Activated gamma-delta T cell treated with anti-CD3 and anti-CD28 coated beads, Interleukin-2, amount 50 U/mL, for 16 hours (primary cell): Measurements from ENCODE around the gene ADTRP.

Experiments
- DNase-seq: peaks from one replicate; pipeline ENCODE4 v3.0.0-alpha.2; 2020; ENCODE audit warnings: low read depth

Gene ADTRP

GRCh38 chr6:11755725-11756124, 22.9 kb downstream of the ADTRP start:
- no peak for DNase-seq

DNA sequence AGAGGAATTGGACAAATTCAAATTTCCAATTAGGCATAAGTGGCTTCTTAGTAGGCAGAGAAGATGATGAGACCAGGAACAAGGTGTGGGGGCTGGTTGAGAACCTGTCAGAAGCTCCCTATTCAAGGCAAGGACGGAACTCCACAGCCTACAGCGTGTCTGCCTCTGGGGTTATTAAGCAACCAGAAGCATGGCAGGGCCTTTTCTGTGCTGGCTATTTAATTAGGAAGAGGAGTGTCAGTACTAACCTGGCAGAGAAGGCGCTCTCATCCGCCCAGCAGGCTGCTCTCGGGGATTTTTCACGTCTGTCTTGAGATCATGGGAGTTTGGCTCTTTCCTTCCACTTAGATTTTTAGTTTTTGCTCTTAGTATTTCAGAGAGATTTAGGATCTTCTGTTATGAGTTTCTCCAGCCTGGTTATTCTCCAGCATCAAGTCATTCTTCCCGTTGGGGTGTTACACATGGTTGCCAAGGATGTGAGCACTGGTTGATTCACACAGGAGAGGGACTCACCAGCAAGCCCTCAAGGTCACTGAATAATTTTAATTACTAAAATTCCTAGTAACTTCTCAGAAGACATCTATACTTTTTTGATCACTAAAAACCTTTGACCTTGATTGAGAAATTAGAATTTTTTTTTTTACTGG, 23.9 kb downstream of the ADTRP start:
- DNase-seq = no peak

DNA sequence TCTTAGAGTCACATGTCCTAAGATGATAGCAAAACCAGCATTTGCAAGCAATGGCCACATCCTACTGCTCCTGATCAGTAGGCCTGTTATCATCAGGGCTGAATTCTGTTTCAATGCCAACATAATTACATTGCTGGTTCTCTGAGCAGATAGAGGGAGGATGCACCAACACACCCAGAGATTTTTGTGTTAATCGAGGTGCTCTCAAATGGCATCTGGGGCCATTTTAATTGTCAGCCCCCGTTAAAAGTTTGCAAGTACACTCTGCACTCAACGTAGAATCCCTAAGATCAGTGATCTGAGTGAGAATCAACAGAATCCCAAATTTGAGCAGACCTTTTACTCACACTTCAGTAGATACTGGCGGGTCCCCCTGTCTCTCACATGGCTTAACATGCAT, 24.8 kb downstream of the ADTRP start:
- no peak for DNase-seq

DNA sequence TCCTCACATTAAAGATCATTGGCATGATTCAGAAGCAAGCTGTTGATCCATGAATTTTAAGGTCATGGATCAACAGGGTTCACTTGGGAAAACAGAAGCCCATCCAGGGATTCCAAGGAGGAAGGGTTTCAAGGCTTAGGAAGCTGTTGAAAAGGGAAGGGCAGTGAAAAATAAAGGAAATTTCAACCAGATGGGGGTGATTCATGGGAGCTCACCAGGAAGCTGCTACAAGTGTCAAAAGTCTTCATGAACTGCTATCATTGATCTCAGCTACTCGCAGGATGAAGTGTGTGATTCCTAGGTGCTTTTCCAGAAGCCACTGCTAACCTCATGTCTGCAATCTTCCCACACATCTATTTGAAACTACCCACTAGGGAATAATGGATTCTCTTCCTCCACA, 26.2 kb downstream of the ADTRP start:
- DNase-seq = no peak

GRCh38 chr6:11750682-11751081, 27.9 kb downstream of the ADTRP start:
- no peak for DNase-seq

DNA sequence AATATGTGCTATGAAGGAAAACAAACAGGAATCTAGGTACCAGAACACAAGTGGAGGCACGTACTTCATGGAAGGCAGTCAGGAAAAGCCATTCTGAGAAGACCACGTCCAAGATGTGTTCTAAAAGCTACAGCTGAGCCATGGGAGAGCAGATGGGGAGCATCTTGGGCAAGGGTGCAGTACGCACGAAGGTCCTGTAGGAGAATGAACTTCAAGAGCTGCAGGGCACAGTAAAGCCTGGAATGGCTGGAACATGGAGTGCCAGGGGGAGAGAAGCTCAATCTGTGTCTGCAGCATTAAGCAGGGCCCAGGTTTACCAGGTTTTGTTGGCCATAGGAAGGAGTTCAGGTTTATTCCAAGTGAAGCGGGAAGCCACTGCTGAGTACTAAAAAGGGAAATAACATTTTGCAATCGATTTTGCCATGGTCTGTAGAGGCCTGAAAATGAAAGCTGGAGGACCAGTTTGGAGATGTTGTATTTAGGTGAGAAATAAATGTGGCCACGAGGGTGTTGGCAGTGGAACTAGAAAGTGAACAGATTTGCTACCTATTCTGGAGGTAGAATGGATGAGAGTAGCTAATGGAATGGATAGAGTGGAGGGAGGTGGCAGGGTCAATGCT, 29.9 kb downstream of the ADTRP start:
- no peak for DNase-seq

DNA sequence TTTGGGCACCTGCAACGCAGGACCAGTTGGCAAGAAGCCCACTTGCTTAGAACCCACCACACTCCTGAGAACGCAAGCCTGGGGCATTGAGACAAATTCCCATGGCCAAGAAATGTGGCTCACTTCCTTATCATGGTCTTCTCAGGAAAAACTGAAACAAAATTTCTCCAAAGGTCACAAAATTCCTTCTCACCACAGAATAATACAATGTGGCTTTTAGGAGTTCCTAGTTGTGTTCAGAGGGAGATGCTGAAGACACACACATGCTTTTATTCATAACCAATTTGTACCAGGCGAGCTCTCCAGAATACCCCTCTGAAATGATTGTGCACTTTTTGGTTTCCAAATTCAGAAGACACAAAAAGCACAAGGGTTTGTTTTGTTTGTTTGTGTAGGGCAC, 31.6 kb downstream of the ADTRP start:
- no peak for DNase-seq

- no peak for DNase-seq
These were observed 33.9 kb downstream of the ADTRP start for GRCh38 chr6:11744753-11745152.

DNA sequence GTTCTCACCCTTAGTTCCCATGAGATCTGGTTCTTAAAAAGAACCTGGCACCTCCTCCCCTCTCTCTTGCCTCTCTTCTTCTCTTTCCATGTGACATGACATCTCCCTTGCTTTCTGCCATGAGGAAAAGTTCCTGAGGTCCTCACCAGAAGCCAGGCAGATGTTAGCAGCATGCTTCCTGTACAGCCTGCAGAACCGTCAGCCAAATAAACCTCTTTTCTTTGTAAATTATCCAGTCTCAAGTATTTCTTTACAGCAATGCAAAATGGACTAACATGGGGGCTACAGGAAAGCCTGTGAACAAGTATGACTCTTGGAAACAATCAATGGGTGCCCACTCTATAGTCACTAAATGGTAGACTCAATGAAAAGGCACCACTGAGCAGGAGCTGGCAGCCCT, 34.5 kb downstream of the ADTRP start:
- DNase-seq = no peak

DNA sequence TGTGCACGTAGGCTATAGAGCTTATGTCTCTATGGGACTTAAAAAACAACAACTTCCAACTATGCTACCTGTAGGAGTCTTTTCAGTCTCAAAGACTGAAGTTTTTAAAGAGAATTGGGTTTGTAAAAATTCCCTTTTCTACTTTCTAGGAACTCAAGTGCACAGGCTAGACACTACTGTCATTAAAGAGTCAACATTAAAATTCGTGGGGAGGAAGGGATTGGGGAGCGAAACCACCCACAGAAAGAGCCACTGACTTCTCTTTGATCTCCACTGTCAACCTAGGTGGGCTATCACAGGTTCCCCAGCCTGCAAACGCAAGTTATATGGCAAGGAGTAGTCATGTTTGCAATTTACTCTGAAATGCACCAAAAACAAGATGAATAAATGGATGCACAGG, 37.7 kb downstream of the ADTRP start:
- no peak for DNase-seq

- no peak for DNase-seq
These were observed 39.8 kb downstream of the ADTRP start for GRCh38 chr6:11738661-11739375.

- DNase-seq = no peak
These were observed 40.4 kb downstream of the ADTRP start for GRCh38 chr6:11738234-11738633.

DNA sequence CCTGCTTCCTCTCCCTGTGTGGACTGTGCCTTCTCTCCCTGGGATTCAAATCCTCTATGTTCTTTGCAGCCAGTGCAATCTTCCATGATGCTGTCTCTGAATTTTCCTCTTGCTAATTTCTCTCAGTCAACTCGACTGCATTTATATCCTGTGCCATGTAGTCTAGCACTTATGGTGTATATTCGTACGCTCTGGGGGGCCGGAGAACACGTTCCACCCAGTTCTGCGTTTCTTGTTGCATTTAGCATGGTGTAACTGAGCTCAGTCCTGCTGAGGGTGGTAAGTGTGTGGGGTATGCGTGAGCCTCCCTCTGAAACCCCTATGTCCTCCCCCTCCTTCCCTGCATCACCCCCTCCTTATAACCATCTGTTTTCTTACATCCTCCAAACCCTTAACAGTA, 42.0 kb downstream of the ADTRP start:
- DNase-seq = no peak

GRCh38 chr6:11734861-11735613, 43.6 kb downstream of the ADTRP start:
- no peak for DNase-seq

- DNase-seq = peak; percentile 13
These were observed 46.5 kb downstream of the ADTRP start for GRCh38 chr6:11732036-11732631.

GRCh38 chr6:11731423-11731822, 47.2 kb downstream of the ADTRP start:
- no peak for DNase-seq

GRCh38 chr6:11730641-11731040, 48.0 kb downstream of the ADTRP start:
- no peak for DNase-seq

DNA sequence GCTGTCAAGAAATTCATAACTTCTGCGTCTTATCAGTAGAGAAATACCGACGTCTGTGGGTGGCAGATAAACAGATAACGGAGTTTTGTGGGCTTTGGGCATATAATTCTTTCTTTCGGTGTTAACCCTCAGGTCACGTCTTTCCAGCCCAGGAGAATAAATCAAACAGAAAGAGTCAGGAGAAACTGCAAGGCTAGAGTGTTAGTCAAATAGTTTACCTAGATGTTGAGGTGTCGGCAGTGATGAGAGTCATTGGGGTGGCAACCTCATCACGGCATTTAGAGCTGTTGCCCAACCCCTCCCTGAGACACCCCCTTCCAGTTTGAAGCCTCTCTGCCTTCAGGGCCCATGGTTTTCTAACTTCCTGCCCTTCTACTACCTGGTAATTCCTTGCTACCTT, 49.5 kb downstream of the ADTRP start:
- no peak for DNase-seq

- DNase-seq = no peak
These were observed 50.3 kb downstream of the ADTRP start for GRCh38 chr6:11727998-11728961.

- no peak for DNase-seq
These were observed 51.1 kb downstream of the ADTRP start for GRCh38 chr6:11727346-11727997.

DNA sequence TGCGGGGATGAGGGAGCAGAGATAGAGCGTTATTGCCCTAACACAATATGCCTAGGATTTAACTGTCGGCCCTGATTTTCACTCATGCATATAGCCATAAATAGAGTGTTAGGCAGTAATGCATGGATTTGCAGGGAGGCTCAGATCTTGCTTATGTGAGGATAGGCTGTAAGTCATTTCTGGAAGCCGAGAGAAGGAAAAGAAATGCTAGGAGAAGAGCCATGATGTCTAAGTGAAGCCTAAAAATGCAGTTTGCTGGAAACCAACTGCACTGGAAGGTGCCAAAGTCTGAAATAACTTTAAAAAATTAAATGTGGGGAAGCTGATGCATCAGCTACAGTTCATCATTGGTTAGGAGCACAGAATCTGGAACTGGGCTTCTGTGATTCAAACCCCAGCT, 54.3 kb downstream of the ADTRP start:
- DNase-seq = no peak
